ENCODE data around the gene CLDN3.

The CLDN3 gene

DNA sequence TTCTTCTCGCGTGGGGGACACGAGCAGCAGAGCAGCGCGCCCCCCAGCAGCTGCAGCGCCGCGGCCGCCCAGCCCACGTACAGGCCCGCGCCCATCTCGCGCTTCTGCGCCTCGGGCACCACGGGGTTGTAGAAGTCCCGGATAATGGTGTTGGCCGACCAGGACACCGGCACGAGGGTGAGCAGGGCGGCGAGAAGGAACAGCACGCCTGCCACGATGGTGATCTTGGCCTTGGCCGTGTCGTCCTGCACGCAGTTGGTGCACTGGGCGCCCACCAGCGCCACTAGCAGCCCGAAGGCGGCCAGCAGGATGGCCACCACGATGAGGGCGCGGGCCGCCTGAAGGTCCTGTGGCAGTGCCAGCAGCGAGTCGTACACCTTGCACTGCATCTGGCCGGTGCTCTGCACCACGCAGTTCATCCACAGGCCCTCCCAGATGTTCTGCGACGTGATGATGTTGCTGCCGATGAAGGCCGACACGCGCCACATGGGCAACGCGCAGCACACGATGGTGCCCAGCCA lies 529 bp downstream of the CLDN3 start:
- DNase-seq: no peak

- DNase-seq: no peak
Measured at GRCh38 chr7:73768641-73769480, 1.2 kb downstream of the CLDN3 start.

- DNase-seq: no peak
Measured at GRCh38 chr7:73766556-73767229, 3.4 kb downstream of the CLDN3 start.

- no peak for DNase-seq
Measured at GRCh38 chr7:73762659-73762999, 7.4 kb downstream of the CLDN3 start.

DNA sequence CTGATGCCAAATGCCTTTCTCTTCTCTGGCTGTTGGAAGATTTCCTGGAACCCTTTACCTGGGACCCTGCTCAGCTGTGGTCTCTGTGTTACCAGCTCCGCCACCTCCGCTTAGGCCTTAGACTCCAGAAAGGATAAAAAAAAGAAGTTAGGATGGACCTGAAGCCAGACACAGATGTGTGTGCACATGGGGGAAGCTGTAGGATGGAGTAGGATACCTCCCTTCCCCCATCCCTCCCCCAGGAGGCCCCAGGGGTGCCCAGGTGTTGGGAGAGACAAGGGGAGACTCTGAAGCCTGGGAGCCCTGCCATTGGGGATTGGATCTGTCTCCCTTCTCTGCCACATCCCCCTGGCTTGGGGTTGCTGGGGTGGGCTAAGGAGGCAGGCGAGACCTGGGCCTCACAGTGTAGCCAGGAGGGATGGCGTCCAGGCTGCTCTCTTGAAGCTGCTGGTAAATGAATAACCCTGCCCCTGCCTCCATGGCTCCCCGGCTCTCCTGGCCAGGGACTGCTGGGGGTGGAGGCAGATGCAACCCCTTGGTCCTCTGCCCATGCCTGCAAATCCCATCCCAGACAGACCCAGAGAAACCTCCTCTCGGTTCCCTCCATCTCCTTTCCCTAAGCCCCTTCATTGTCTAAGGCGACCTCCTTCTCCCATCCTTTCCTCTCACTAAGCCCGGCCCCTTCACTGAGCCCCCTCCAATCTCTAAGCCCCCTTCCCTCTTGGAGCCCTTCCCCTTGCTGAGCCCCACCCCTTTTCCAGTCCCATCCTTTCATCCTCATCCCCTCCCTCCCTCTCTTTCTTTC lies 8.0 kb downstream of the CLDN3 start:
- DNase-seq: no peak

GRCh38 chr7:73758581-73759138 lies 11.4 kb downstream of the CLDN3 start:
- no peak for DNase-seq

- DNase-seq: no peak
Measured at GRCh38 chr7:73749931-73750776, 19.9 kb downstream of the CLDN3 start.

GRCh38 chr7:73746378-73746777 lies 23.7 kb downstream of the CLDN3 start:
- no peak for DNase-seq

DNA sequence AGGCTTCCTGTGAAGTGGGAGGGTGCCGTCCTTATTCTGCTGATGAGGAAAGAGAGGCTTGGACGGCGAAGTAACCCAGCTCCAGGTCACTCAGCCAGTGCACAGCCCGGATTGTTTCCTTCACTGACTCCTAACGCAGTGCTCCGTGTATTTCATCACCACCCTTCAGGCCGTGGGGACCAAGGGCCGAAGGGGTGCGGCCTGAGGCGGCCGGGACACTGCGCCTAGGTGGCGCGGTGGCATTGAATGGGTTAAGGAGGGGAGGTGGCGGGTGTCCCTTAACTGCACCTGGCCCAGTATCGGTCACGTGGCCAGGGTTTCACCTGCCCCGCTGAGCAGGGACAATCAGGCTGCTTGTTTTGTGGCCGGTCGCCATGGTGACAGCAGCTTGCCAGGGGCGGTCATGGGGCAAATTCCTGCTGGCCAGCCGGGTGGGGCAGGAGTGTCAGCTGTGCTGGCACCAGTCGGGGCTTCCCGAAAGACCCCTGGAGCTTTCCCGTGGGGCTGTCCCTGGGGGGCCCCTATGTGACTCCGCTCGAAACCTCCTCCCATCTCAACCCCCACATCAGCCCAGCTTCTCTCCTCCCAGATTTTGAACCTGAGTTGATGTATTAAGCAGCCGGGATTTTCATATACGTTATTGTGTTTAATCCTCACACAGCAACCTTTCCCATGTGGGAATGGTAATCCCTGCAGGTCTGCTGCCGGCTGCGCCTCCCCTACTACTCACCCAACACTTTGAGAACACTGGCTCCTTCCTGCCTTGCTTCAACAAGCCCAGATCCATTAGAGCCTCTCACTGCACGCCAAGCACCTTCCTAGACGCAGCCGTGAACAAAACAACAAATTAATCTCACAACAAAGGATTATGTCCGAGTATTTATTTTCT lies 27.1 kb downstream of the CLDN3 start:
- peak in 1 of 2 donors; percentile 34 for DNase-seq

DNA sequence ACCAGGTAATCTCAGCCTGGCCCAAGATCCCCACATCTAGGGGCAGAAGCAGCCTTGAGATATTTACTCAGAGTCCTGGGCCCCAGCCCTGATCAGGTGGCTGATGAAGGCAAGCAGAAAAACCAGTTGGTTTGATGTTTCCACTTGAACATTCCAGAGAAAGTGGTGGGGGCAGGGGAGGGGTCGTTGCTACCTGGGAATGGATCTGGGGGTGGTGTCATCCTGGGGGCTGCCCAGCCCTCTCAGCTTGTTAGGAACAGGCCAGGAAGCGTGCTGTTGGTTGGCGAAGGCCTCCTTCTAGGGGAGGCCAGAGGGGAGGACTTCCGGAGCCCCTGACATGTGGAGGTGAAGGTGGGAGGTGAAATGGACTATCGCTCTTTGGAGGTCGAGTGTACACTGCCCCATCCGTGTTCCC lies 27.7 kb downstream of the CLDN3 start:
- no peak for DNase-seq

DNA sequence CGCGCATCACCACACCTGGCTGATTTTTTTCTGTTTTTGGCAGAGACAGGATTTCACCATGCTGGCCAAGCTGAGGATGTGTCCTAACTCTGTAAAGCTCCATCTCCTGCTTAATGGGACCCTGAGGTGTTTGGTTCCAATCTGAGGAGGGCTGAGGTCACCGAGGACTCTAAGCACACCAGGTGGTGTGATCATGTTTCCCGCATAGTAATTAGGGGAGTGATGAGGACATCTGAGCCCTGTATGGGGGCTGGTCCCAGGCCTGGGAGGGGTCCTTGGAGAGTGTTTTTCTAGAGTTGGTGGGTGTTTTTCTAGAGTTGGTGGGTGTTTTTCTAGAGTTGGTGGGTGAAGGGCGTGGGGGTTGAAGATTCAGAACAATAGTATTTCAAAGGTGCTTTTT lies 28.5 kb downstream of the CLDN3 start:
- DNase-seq: no peak

DNA sequence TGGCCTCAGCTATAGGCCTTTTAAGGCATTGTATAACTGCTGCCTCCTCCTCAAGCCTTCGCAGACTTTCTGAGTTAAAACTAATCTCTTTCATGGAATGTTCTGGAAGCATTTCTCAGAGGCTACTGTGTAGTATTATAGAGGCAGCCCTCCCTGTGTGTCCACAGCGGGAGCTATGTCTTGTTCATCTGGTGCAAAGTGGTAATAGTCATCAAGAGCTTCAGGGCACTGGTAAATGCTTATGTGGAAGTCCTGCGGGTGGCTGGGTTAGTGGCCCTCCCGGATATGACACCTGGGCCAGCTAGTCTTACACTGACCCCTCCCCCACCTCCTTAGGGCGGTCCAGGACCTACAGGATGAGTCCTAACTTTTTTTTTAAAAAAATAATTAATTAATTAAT lies 29.3 kb downstream of the CLDN3 start:
- DNase-seq: no peak

- DNase-seq: no peak
Measured at GRCh38 chr7:73740212-73740611, 29.9 kb downstream of the CLDN3 start.

GRCh38 chr7:73739387-73739767 lies 30.7 kb downstream of the CLDN3 start:
- no peak for DNase-seq

GRCh38 chr7:73738612-73739386 lies 31.3 kb downstream of the CLDN3 start, which contains the start of gene ABHD11:
TSS of gene ABHD11 (minus strand) at chr7:73738802. CDS start at chr7:73738770, 32 bp downstream.
- peak; percentile 96 to 99 for DNase-seq

- DNase-seq: peak; percentile 52 to 74
Measured at GRCh38 chr7:73738220-73738611, 31.9 kb downstream of the CLDN3 start.

DNA sequence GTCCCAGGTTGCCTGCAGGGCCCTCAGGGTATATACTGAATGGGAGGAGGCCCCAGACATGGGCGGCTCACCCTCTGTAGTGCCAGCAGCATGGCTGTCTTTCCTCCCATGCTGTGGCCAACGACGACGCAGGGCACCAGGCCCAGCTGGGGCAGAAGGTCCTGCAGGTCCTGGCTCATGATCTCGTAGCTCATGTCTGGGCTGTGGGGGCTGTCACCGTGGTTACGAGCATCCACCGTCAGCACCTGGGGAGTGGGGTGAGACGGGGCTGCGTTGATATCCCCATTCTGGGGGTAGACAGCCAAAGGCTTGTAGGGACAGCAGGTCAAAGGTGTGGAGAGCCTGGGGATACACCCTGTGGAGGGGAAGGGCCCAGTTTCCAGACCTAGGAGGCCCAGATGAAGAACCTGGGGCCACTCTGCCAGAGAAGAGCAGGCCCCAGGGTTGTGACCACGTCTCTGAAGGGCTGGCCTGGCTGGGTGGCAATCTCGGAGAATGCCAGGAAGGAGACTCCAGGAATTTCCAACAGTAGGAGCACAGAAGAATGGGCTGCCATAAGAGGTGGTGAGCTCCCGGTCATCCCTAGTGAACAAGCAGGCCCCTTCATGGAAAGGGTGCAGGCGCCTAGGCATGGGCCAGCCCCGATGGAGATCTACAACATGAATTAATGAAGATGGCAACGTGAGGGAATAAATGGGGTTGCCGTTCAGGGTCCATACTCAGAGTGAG lies 32.4 kb downstream of the CLDN3 start:
- DNase-seq: no peak

GRCh38 chr7:73736885-73737284 lies 33.2 kb downstream of the CLDN3 start:
- no peak for DNase-seq

- DNase-seq: no peak
Measured at GRCh38 chr7:73735528-73735905, 34.6 kb downstream of the CLDN3 start.

Measured in CD4-positive, alpha-beta T cell treated with Interferon alpha-2 for 1 hour (primary cell).